Left forelimb (tissue), 1 donor: ENCODE results near the gene MIXL1.
A peak's percentile ranks its signal among the peaks of the same experiment; 100 is the strongest.
"Not testable (repeated sequence)": the region's sequence is repeated elsewhere in the genome, so short reads cannot be mapped to it uniquely, and the experiment has no call there.

Source experiments
- DNase-seq: peaks from one replicate; pipeline ENCODE4 v3.0.0-alpha.2; 2018; ENCODE audit warnings: low spot score

The MIXL1 gene

GRCh38 chr1:226223157-226223785, at the start of gene MIXL1:
TSS of gene MIXL1 (plus strand) at chr1:226223664. CDS start at chr1:226223682, 18 bp downstream.
- DNase-seq = no peak

- DNase-seq = no peak
Measured at GRCh38 chr1:226176870-226177269, 46.6 kb upstream of the MIXL1 start.

- DNase-seq = no peak
Measured at GRCh38 chr1:226181996-226182714, 41.3 kb upstream of the MIXL1 start.

- DNase-seq = no peak
Measured at GRCh38 chr1:226185141-226186036, 38.1 kb upstream of the MIXL1 start.

- peak; percentile 93 for DNase-seq
Measured at GRCh38 chr1:226186124-226187018, 37.1 kb upstream of the MIXL1 start, which contains the start of gene ACBD3. TSS of gene ACBD3 (minus strand) at chr1:226186741. CDS start at chr1:226186675, 66 bp downstream.

GRCh38 chr1:226187019-226187322, 36.5 kb upstream of the MIXL1 start:
- no peak for DNase-seq

GRCh38 chr1:226187380-226187779, 36.1 kb upstream of the MIXL1 start:
- no peak for DNase-seq

- DNase-seq = no peak
Measured at GRCh38 chr1:226195144-226195543, 28.3 kb upstream of the MIXL1 start.

GRCh38 chr1:226199971-226200370, 23.5 kb upstream of the MIXL1 start:
- no peak for DNase-seq

GRCh38 chr1:226201029-226201593, 22.4 kb upstream of the MIXL1 start:
- DNase-seq = no peak

- DNase-seq = no peak
Measured at GRCh38 chr1:226202246-226202645, 21.2 kb upstream of the MIXL1 start.

- DNase-seq = not testable (repeated sequence)
Measured at GRCh38 chr1:226202666-226203065, 20.8 kb upstream of the MIXL1 start.

- no peak for DNase-seq
Measured at GRCh38 chr1:226203240-226203639, 20.2 kb upstream of the MIXL1 start.

- DNase-seq = no peak
Measured at GRCh38 chr1:226203655-226204054, 19.8 kb upstream of the MIXL1 start.

- DNase-seq = no peak
Measured at GRCh38 chr1:226204198-226204597, 19.3 kb upstream of the MIXL1 start.

GRCh38 chr1:226207048-226207447, 16.4 kb upstream of the MIXL1 start:
- DNase-seq = no peak

GRCh38 chr1:226209307-226210059, 14.0 kb upstream of the MIXL1 start:
- no peak for DNase-seq

- DNase-seq = no peak
Measured at GRCh38 chr1:226210571-226211176, 12.8 kb upstream of the MIXL1 start.

GRCh38 chr1:226211181-226211821, 12.2 kb upstream of the MIXL1 start:
- no peak for DNase-seq

GRCh38 chr1:226212545-226212944, 10.9 kb upstream of the MIXL1 start:
- DNase-seq = no peak
